Stimulated activated CD4-positive, alpha-beta T cell treated with anti-CD3 and anti-CD28 coated beads, Interleukin-4, amount 100 ng/mL, for 4 hours (primary cell): Measurements from ENCODE around the gene METTL21C.

Source experiments
- DNase-seq, 2 experiments: peaks; one replicate each; pipeline ENCODE4 v3.0.0-alpha.2; 2020

The METTL21C gene

DNA sequence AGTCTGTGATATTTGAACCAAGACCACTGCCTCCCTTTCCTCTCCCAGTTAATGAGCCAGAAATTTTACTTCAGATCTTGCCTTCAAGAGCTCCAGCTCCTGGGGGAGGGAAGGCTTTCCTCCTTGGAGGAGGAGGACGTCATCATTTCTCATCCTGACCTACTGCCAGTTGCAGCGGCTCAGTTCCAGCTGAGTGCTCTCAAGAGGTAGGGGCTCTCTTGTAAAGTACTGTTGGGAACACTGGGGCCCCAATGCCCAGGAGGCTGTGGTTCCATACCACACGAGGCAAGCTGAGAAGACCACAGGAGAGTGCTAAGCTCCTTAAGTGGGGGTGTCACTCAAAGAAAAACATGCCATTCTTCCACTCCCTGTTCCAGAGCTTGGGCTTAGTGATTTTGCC, 36.2 kb downstream of the METTL21C start:
- no peak for DNase-seq

- DNase-seq, result no peak
These were observed 37.2 kb downstream of the METTL21C start for GRCh38 chr13:102657630-102658029.

DNA sequence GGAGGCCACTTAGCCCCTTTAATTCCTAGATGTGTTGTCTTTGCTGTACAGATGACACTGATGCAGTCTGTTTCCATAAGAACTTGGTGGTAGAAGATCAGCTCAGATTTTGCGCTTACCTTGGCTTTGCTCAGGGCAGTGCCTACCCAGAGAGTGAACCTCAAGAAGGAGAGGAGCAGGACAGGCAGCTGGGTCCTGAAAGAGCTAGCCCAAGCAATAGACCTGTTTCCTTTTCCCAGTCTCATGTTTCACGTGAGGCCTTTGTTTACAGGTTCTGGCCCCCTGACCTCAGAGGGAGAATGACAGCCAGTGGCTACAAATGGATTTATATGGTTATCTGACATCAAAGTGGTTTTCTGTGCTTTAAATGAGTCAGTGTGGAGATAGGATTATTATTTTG, 40.1 kb downstream of the METTL21C start:
- no peak for DNase-seq

- no peak for DNase-seq
These were observed 43.0 kb downstream of the METTL21C start for GRCh38 chr13:102651892-102652291.

- no peak for DNase-seq
These were observed 43.5 kb downstream of the METTL21C start for GRCh38 chr13:102651392-102651791.

DNA sequence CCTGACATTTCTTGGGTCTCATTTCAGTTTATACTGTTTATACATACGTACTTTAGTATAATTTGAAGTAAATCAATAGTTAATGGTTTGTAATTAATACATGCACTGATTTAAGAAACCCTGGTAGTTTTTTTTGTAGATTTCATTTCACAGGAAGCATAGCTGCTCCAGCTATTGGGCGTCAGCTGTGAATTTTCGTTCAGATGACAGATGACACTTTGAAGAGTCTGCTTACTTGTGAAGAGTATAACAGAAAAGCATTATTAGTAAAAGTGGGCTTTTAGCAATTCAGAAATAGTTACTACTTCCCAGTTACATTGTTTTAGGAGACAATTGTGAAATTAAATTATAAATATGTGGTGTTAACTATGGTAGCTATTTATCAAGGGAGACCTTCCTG, 44.4 kb downstream of the METTL21C start:
- no peak for DNase-seq

DNA sequence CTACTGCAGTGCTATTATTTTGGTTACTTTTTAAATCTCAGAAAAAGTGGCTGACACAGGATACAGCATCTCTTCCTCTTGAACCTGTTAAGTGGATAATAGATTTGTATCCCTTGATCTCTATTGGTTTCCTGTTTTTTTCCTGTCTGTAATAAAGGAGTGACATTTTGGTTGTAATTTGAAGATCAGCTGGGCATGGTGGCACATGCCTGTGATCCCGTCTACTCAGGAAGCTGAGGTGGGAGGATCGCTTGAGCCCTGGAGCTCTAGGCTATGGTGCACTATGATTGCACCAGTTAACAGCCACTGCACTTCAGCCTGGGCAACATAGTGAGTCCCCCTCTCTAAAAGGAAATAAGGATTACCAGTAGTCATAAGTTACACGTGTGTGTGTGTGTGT, 46.8 kb downstream of the METTL21C start:
- DNase-seq, result no peak

GRCh38 chr13:102645701-102646100, 49.1 kb downstream of the METTL21C start:
- no peak for DNase-seq

- no peak for DNase-seq
These were observed 51.2 kb downstream of the METTL21C start for GRCh38 chr13:102643656-102644055.

DNA sequence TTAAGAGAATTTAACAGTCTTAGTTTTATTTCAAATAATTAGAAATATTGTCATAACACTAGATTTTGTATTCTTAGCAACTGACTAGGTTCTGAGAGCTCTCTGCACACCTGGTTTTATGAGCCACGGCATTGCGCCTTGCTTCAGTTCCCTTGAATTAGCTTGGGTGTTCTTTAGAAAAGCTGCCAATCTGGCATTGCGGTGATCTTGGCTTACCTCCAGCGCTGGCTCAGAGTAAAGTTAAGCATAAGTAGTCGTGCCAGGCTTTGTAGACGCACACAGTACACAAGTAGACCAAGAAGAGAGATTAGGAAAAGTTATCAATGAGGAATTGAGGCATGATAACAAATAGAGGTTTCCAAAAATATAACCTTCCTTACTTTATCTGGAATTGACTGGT, 52.4 kb downstream of the METTL21C start:
- no peak for DNase-seq

DNA sequence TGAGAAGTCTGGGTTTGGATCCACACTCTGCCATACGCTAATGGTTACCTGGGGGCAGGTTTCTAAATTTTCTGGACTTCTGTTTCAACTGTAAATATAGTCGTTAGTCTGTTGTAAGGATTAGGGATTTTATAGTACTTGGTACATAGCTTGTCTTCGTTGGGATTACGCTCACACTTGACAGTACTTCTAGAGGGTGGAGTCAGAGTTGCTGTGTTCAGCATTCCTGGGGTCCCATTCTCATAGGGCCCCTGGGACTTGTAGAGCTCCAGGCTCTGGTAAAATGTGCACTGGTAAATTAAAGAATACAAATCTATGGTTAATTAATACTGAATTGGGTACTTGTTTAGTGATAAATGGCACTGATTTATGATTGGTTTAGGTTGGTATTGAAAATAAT, 52.8 kb downstream of the METTL21C start:
- no peak for DNase-seq

- no peak for DNase-seq
These were observed 56.1 kb downstream of the METTL21C start for GRCh38 chr13:102638741-102639140.
